Keratinocyte (primary cell): ENCODE data around the gene SZRD1. TPM values are rescaled to one million over a fixed set of nuclear protein-coding genes. Genes with fewer than 3 reads are reported as not detected.

Experiments used
- DNase-seq: peaks from one replicate; pipeline ENCODE4 v3.0.0-alpha.2; 2011; ENCODE audit warnings: low read depth, missing footprints, low spot score
- FAIRE-seq: peaks from 2 replicates; lab custom pipeline; 2011; peaks lifted over from hg19 to GRCh38; lab: Jason Lieb, UNC
- H2AFZ ChIP-seq: 2 replicates; pipeline ENCODE4 v1.6.0; 2012; ENCODE audit warnings: low read length, control low read depth, inconsistent platforms; ENCODE audit not compliant: control insufficient read depth
- H3K27ac ChIP-seq: 2 replicates; pipeline ENCODE4 v1.5.1; 2011; ENCODE audit warnings: low read length; ENCODE audit not compliant: control insufficient read depth, insufficient read depth
- H3K27me3 ChIP-seq: 3 replicates; pipeline ENCODE4 v1.6.0; 2011; ENCODE audit warnings: low read length; ENCODE audit not compliant: control insufficient read depth, insufficient read depth; ENCODE audit errors: extremely low read depth
- H3K36me3 ChIP-seq, 2 experiments: 2 replicates in 1 of 2; 3 replicates in 1 of 2; pipeline ENCODE4 v1.5.1; 2011; ENCODE audit warnings: low read length in 2 of 2, mild to moderate bottlenecking in 1 of 2; ENCODE audit not compliant: control insufficient read depth in 2 of 2, insufficient read depth in 2 of 2; ENCODE audit errors: extremely low read depth in 1 of 2
- H3K4me1 ChIP-seq: 3 replicates; pipeline ENCODE4 v1.5.1; 2011; ENCODE audit warnings: low read length; ENCODE audit not compliant: control insufficient read depth, insufficient read depth; ENCODE audit errors: extremely low read depth
- H3K4me2 ChIP-seq: 3 replicates; pipeline ENCODE4 v1.6.0; 2011; ENCODE audit warnings: low read depth, low read length; ENCODE audit not compliant: control insufficient read depth, insufficient read depth; ENCODE audit errors: extremely low read depth
- H3K4me3 ChIP-seq, 3 experiments: fragments of 200-600 bp in 1 of 3; sonication (generic) in 1 of 3; 2 replicates in 2 of 3; 3 replicates in 1 of 3; pipeline ENCODE4 v1.5.1; 2011 to 2016; ENCODE audit warnings: low read length in 3 of 3, mild to moderate bottlenecking in 3 of 3, control low read depth in 2 of 3, inconsistent platforms in 1 of 3, low read depth in 1 of 3, mixed read lengths in 1 of 3, mixed run types in 1 of 3, moderate library complexity in 1 of 3; ENCODE audit not compliant: control insufficient read depth in 2 of 3, insufficient read depth in 2 of 3; ENCODE audit errors: extremely low read depth in 1 of 3
- H3K79me2 ChIP-seq: 2 replicates; pipeline ENCODE4 v1.6.0; 2012; ENCODE audit warnings: low read length; ENCODE audit not compliant: control insufficient read depth, insufficient read depth
- H3K9ac ChIP-seq: 3 replicates; pipeline ENCODE4 v1.6.0; 2011; ENCODE audit warnings: low read length; ENCODE audit not compliant: control insufficient read depth, insufficient read depth; ENCODE audit errors: extremely low read depth
- H3K9me1 ChIP-seq: 3 replicates; pipeline ENCODE4 v1.6.0; 2011; ENCODE audit warnings: low read length; ENCODE audit not compliant: control insufficient read depth, insufficient read depth; ENCODE audit errors: extremely low read depth
- H3K9me3 ChIP-seq: 2 replicates; pipeline ENCODE4 v1.5.1; 2012; ENCODE audit warnings: low read depth, low read length; ENCODE audit not compliant: control insufficient read depth
- H4K20me1 ChIP-seq: 3 replicates; pipeline ENCODE4 v1.6.0; 2011; ENCODE audit warnings: low read length; ENCODE audit not compliant: control insufficient read depth, insufficient read depth; ENCODE audit errors: extremely low read depth
- EZH2 ChIP-seq: IDR thresholded peaks from one replicate; pipeline ENCODE4 v1.6.1; 2012; ENCODE audit warnings: inconsistent platforms, mild to moderate bottlenecking, low read length, moderate library complexity
- dilution Hi-C: fragments of 300-500 bp; cut with MboI; formaldehyde crosslinking; loops from one replicate; pipeline ENCODE4 v1.7.0; 2020; ENCODE audit warnings: low sequenced_read_pairs; ENCODE audit not compliant: extremely low pct_ligation_motif_present
- polyA minus RNA-seq, 3 experiments: library from RNA; depleted of rRNA, polyadenylated mRNA; stranded (reverse); fragments of >200 nt; gene quantifications; 1 replicate in 1 of 3; 2 replicates in 1 of 3; 3 replicates in 1 of 3; pipeline ENCODE4 v1.2.3, GENCODE V29; 2011
- polyA plus RNA-seq, 5 experiments: library from polyadenylated mRNA; depleted of rRNA in 3 of 5; stranded (reverse) in 3 of 5; stranded (forward) in 1 of 5; unstranded in 1 of 5; fragments of >200 nt; gene quantifications; 1 replicate in 1 of 5; 2 replicates in 3 of 5; 3 replicates in 1 of 5; pipeline versions ENCODE4 v1.2.1 to v1.2.3, GENCODE V29; 2011 to 2012; ENCODE audit warnings: missing spikeins in 2 of 5, low read depth in 1 of 5, low replicate concordance in 1 of 5
- TF ChIP-seq, protein P1 (sequence below), 3 experiments: IDR thresholded peaks in 1 of 3; conservative IDR thresholded peaks in 1 of 3; optimal IDR thresholded peaks in 1 of 3; 2 replicates in 2 of 3; 3 replicates in 1 of 3; pipeline versions ENCODE3 to v1.5.1; 2011; ENCODE audit warnings: low read length in 3 of 3, mild to moderate bottlenecking in 3 of 3, moderate library complexity in 2 of 3, control low read depth in 1 of 3, inconsistent platforms in 1 of 3; ENCODE audit not compliant: insufficient read depth in 2 of 3; ENCODE audit errors: extremely low read depth in 1 of 3

SZRD1 gene, protein sequence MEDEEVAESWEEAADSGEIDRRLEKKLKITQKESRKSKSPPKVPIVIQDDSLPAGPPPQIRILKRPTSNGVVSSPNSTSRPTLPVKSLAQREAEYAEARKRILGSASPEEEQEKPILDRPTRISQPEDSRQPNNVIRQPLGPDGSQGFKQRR
- polyA plus RNA-seq (68.7 to 106 TPM (median 74.1 TPM) in 3 replicates), polyA minus RNA-seq (61.1 to 116 TPM (median 67.7 TPM) in 3 replicates)
- polyA plus RNA-seq (2011; ENCODE audit: low read depth), result 15.9 TPM
- 97.4 and 123 TPM in 2 replicates for polyA plus RNA-seq (2011; cell fraction: cytosol; rRNA removed)
- polyA plus RNA-seq (2011; cell fraction: nucleus; rRNA removed), result 51.5 and 63.8 TPM in 2 replicates
- polyA plus RNA-seq (2012; ENCODE audit: low replicate concordance), result 46.3 and 98.1 TPM in 2 replicates
- 87.9 TPM for polyA minus RNA-seq (2011; cell fraction: cytosol; rRNA and poly(A)+ RNA removed)
- polyA minus RNA-seq (2011; cell fraction: nucleus; rRNA and poly(A)+ RNA removed), result 23.2 and 34.7 TPM in 2 replicates

DNA sequence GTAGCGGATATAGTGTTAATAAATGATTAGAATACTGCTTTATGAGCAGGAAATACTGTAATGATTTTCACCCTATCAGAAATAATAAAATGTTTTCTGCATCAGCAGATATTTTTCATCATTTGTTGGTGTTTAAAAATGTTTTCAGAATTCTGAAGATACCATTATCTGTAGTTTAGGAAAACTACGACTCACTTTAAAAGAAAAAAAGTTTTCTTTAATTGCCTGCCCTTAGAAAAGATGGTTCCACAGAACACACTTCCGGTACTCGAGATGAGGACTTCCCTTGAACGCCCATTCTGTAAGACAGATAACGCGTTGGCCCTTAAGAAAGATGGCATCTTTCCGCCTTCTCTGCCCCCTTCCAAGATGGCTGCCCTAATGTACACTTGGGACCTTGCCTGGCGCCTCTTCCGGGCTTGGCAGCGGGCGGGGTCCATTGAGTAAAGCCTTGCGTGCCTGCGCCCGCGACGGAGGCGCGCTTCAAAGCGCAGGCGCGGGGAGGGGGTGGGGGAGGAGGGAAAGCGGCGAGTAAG lies at the start of gene SZRD1:
SZRD1 (plus strand) TSS at position 521 of the 536 bp plus-strand sequence. CDS start 16 bp downstream, outside the sequence.
- Histone ChIP-seq H3K4me1 (peaks cover 17% of the 10 kb centered on the region), H3K27me3 (no peaks in the 10 kb centered on the region), H3K9me3 (no peaks in the 10 kb centered on the region), H3K4me2 (peak within 1 kb of the TSS; percentile 88), H3K36me3 (no peaks in the 10 kb centered on the region), H2AFZ (peak within 1 kb of the TSS; percentile 95), H3K27ac (peak within 1 kb of the TSS; percentile 96), H3K9ac (peak within 1 kb of the TSS; percentile 93), H3K9me1 (peaks cover 2% of the 10 kb centered on the region), H3K4me3 (peak within 1 kb of the TSS; percentile 84 to 97 (median 84)), H3K79me2 (peaks cover 42% of the 10 kb centered on the region), H4K20me1 (peaks cover 10% of the 10 kb centered on the region)
- DNase-seq, result peak; percentile 95
- FAIRE-seq, result peak; percentile 73
- dilution Hi-C loops, result no loop called here
- TF ChIP-seq, protein P1, sequence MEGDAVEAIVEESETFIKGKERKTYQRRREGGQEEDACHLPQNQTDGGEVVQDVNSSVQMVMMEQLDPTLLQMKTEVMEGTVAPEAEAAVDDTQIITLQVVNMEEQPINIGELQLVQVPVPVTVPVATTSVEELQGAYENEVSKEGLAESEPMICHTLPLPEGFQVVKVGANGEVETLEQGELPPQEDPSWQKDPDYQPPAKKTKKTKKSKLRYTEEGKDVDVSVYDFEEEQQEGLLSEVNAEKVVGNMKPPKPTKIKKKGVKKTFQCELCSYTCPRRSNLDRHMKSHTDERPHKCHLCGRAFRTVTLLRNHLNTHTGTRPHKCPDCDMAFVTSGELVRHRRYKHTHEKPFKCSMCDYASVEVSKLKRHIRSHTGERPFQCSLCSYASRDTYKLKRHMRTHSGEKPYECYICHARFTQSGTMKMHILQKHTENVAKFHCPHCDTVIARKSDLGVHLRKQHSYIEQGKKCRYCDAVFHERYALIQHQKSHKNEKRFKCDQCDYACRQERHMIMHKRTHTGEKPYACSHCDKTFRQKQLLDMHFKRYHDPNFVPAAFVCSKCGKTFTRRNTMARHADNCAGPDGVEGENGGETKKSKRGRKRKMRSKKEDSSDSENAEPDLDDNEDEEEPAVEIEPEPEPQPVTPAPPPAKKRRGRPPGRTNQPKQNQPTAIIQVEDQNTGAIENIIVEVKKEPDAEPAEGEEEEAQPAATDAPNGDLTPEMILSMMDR (optimal IDR thresholded peaks at IDR 0.05 in 1 of 3, IDR thresholded peaks at IDR 0.05 in 1 of 3, conservative IDR thresholded peaks at IDR 0.05 in 1 of 3; ENCODE audit: extremely low read depth in 1 of 3, insufficient read depth in 2 of 3, low read length in 3 of 3), result no peak
- no peak for TF ChIP-seq EZH2

DNA sequence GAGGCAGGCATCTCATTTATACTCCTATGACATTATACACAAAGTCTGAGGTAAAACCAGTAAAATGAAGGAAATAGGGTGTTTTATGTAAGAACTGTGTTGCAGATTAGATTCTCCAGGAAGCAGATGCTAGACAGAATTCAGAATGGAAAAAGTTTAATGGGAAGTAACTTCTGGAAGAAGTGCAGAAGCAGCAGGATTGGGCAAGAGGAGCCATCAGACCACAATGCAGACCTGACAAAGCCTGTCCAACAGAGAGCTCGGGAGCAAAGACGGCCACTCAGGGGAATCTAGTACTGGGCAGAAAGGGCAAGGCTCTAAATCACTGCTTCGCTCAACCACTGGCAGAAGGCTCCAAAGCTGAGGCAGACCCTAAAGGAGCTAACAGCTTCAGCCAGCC lies 48.5 kb upstream of the SZRD1 start:
- TF ChIP-seq, protein P1 (optimal IDR thresholded peaks at IDR 0.05 in 1 of 3, IDR thresholded peaks at IDR 0.05 in 1 of 3, conservative IDR thresholded peaks at IDR 0.05 in 1 of 3; ENCODE audit: extremely low read depth in 1 of 3, insufficient read depth in 2 of 3, low read length in 3 of 3), result no peak
- no peak for TF ChIP-seq EZH2
- Histone ChIP-seq H3K79me2 (peaks cover 33% of the 10 kb centered on the region), H3K9ac (no peak overlapping the region), H3K4me1 (peaks cover 22% of the 10 kb centered on the region), H4K20me1 (no peaks in the 10 kb centered on the region), H3K9me3 (no peaks in the 10 kb centered on the region), H3K4me2 (no peak overlapping the region), H3K36me3 (peaks cover under 1 to 6% of the 10 kb centered on the region in 2 experiments), H3K4me3 (no peak overlapping the region), H3K9me1 (peaks cover 2% of the 10 kb centered on the region), H3K27me3 (no peaks in the 10 kb centered on the region), H2AFZ (no peak overlapping the region), H3K27ac (no peak overlapping the region)
- DNase-seq, result no peak
- dilution Hi-C loops, result no loop called here
- no peak for FAIRE-seq
